Panc1 (cell line): ENCODE results near the gene CCDC195.

Experiments used
- CTCF ChIP-seq: fragments of 450-650 bp; IDR thresholded peaks from 2 replicates; pipeline ENCODE4 v1.5.1; 2017; ENCODE audit warnings: mild to moderate bottlenecking
- POLR2AphosphoS5 ChIP-seq: IDR thresholded peaks from 2 replicates; pipeline ENCODE4 v1.6.1; 2012; ENCODE audit warnings: mild to moderate bottlenecking, low read depth, low read length, moderate library complexity
- TCF7L2 ChIP-seq: IDR thresholded peaks from 2 replicates; pipeline ENCODE4 v1.6.1; 2011; ENCODE audit warnings: mild to moderate bottlenecking, low read depth, low read length, inconsistent platforms
- TF ChIP-seq, protein P1 (sequence below), 2 experiments: IDR thresholded peaks; 2 replicates each; pipeline ENCODE4 v1.6.1; 2011 to 2012; ENCODE audit warnings: low read depth in 2 of 2, control low read depth in 1 of 2, low read length in 1 of 2, mild to moderate bottlenecking in 1 of 2, moderate library complexity in 1 of 2; ENCODE audit not compliant: insufficient read depth in 1 of 2

- TF ChIP-seq POLR2AphosphoS5 (no peak), CTCF (no peak), TCF7L2 (no peak)
- TF ChIP-seq, protein P1, sequence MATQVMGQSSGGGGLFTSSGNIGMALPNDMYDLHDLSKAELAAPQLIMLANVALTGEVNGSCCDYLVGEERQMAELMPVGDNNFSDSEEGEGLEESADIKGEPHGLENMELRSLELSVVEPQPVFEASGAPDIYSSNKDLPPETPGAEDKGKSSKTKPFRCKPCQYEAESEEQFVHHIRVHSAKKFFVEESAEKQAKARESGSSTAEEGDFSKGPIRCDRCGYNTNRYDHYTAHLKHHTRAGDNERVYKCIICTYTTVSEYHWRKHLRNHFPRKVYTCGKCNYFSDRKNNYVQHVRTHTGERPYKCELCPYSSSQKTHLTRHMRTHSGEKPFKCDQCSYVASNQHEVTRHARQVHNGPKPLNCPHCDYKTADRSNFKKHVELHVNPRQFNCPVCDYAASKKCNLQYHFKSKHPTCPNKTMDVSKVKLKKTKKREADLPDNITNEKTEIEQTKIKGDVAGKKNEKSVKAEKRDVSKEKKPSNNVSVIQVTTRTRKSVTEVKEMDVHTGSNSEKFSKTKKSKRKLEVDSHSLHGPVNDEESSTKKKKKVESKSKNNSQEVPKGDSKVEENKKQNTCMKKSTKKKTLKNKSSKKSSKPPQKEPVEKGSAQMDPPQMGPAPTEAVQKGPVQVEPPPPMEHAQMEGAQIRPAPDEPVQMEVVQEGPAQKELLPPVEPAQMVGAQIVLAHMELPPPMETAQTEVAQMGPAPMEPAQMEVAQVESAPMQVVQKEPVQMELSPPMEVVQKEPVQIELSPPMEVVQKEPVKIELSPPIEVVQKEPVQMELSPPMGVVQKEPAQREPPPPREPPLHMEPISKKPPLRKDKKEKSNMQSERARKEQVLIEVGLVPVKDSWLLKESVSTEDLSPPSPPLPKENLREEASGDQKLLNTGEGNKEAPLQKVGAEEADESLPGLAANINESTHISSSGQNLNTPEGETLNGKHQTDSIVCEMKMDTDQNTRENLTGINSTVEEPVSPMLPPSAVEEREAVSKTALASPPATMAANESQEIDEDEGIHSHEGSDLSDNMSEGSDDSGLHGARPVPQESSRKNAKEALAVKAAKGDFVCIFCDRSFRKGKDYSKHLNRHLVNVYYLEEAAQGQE (IDR thresholded peaks at IDR 0.05; ENCODE audit: insufficient read depth in 1 of 2, low read depth in 2 of 2, low read length in 1 of 2), result no peak
These were observed 6.6 kb upstream of the CCDC195 start for GRCh38 chr2:224722770-224723169.
